ENCODE results near the gene AAR2. TPM values are rescaled to one million over a fixed set of nuclear protein-coding genes. Genes with fewer than 3 reads are reported as not detected.
A peak's percentile ranks its signal among the peaks of the same experiment; 100 is the strongest.

The AAR2 gene
- total RNA-seq, 1 donor from 2014 or later, result 20.3 TPM

DNA sequence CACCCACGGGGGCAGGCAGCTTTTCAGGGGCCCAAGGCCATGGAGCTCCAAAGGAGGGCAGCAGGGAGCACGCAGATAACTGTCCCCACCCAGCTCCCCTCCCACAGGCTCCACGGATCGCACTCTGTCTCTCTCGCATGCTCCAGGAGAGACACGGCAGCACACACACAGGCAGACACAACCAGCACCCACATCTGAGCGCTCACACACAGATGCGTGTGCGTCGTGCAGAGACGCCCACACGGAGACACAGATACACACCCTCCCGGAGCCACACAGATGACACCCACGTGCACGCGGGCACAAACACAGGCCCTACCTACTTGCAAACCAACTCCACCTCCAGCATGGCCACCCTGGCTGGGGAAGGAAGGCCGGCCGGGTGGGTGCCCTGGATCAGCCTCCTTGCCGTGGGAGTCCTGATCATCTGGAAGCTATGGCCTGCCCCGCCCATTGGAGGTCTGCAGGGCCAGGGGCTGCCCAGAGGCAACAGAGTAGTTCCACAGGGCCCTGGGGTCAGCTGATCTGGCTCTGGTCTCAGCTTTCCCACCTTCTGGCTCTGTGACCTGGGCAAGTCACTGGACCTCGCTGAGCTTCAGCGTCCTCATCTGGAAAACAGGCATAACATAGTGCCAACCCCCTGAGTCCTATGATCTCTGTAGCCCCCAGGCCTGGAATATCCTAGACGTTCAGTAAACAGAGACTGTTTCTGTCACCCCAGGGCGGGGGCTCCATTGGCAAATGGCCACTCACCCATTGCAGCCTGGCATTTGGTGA lies 31.5 kb downstream of the AAR2 start:
- Mint-ChIP-seq H3K4me1 (ENCODE audit: unreplicated experiment) (peaks cover 19% of the 10 kb centered on the region), H3K9me3 (ENCODE audit: unreplicated experiment) (no peaks in the 10 kb centered on the region), H3K27ac (ENCODE audit: unreplicated experiment) (no peak overlapping the region), H3K4me3 (ENCODE audit: unreplicated experiment) (no peak overlapping the region), H3K36me3 (ENCODE audit: low read depth, unreplicated experiment) (no peaks in the 10 kb centered on the region), H3K27me3 (ENCODE audit: unreplicated experiment) (peaks cover 4% of the 10 kb centered on the region)
- no peak for DNase-seq (ENCODE audit: low spot score)
- TF ChIP-seq, protein P1, sequence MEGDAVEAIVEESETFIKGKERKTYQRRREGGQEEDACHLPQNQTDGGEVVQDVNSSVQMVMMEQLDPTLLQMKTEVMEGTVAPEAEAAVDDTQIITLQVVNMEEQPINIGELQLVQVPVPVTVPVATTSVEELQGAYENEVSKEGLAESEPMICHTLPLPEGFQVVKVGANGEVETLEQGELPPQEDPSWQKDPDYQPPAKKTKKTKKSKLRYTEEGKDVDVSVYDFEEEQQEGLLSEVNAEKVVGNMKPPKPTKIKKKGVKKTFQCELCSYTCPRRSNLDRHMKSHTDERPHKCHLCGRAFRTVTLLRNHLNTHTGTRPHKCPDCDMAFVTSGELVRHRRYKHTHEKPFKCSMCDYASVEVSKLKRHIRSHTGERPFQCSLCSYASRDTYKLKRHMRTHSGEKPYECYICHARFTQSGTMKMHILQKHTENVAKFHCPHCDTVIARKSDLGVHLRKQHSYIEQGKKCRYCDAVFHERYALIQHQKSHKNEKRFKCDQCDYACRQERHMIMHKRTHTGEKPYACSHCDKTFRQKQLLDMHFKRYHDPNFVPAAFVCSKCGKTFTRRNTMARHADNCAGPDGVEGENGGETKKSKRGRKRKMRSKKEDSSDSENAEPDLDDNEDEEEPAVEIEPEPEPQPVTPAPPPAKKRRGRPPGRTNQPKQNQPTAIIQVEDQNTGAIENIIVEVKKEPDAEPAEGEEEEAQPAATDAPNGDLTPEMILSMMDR (IDR thresholded peaks at IDR 0.05; ENCODE audit: unreplicated experiment), result no peak

DNA sequence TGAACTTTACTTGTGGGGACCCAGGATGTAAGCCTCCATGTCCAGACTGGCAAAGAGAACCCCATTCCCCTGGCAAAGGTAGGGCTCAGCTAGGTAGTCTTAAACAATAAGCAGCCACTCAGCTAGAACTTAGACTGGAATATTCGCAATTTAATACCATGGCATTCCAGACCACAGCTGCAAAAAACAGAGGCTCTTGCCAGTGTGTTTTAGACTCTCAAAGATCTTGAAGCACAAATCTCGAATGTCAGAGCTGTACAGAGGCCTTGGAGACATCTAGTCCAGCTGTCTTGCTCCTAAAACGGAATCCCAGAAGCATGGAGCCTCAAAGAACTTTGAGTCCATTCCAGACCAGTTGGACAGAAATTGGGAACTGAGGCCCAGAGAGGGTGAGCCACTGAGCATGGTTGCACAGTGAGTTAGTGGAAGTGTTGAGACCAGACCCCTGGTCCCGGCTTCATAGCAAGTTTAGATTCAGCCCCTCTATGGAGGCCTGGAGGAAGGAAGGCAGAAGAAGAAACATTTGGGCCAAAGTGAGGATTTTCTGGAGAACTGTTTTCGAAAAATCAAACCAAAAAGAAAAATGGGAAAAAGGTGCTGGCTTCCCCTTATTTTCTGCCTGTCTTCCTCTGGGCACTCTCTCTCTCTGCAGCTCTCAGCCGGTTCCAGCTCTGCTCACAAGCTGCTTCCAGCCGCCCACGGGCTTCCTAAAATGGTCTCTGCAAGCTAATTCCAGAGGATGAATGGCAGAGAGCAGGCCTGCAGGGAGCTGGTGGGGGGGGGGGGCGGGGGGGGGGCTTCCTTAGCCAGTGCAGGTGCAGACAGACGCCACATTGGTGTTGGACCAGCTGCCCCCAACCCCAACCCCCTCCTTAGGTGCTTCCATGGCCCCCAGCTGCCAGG lies 32.4 kb downstream of the AAR2 start:
- no peaks in the 10 kb centered on the region for H3K36me3 Mint-ChIP-seq (ENCODE audit: low read depth, unreplicated experiment)
- peaks cover 21% of the 10 kb centered on the region for H3K4me1 Mint-ChIP-seq (ENCODE audit: unreplicated experiment)
- H3K4me3 Mint-ChIP-seq (ENCODE audit: unreplicated experiment), result no peak overlapping the region
- DNase-seq (ENCODE audit: low spot score), result no peak
- H3K27ac Mint-ChIP-seq (ENCODE audit: unreplicated experiment), result no peak overlapping the region
- TF ChIP-seq, protein P1 (IDR thresholded peaks at IDR 0.05; ENCODE audit: unreplicated experiment), result no peak
- peaks cover 4% of the 10 kb centered on the region for H3K27me3 Mint-ChIP-seq (ENCODE audit: unreplicated experiment)
- no peaks in the 10 kb centered on the region for H3K9me3 Mint-ChIP-seq (ENCODE audit: unreplicated experiment)

DNA sequence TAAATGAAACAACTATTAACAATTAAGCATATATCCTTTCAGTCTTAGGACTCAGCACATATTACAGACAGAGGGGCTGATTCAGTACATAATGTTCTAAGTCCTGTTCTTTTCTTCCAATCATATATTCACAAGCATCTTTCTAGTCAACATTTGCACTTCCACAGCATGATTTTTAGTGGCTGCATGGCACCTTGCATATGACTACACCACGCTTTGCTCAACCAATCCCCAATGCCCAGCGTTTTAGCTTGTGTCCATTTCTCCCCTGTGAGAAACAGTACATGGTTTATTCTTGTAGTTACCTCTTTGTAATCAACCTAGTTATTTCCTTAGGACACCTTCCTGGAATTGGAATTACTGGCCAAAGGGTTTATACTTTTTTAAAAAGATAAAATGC lies 33.2 kb downstream of the AAR2 start:
- peaks cover 2% of the 10 kb centered on the region for H3K27me3 Mint-ChIP-seq (ENCODE audit: unreplicated experiment)
- no peaks in the 10 kb centered on the region for H3K9me3 Mint-ChIP-seq (ENCODE audit: unreplicated experiment)
- no peak for DNase-seq (ENCODE audit: low spot score)
- TF ChIP-seq, protein P1 (IDR thresholded peaks at IDR 0.05; ENCODE audit: unreplicated experiment), result no peak
- no peak overlapping the region for H3K4me3 Mint-ChIP-seq (ENCODE audit: unreplicated experiment)
- peaks cover 21% of the 10 kb centered on the region for H3K4me1 Mint-ChIP-seq (ENCODE audit: unreplicated experiment)
- no peak overlapping the region for H3K27ac Mint-ChIP-seq (ENCODE audit: unreplicated experiment)
- no peaks in the 10 kb centered on the region for H3K36me3 Mint-ChIP-seq (ENCODE audit: low read depth, unreplicated experiment)

DNA sequence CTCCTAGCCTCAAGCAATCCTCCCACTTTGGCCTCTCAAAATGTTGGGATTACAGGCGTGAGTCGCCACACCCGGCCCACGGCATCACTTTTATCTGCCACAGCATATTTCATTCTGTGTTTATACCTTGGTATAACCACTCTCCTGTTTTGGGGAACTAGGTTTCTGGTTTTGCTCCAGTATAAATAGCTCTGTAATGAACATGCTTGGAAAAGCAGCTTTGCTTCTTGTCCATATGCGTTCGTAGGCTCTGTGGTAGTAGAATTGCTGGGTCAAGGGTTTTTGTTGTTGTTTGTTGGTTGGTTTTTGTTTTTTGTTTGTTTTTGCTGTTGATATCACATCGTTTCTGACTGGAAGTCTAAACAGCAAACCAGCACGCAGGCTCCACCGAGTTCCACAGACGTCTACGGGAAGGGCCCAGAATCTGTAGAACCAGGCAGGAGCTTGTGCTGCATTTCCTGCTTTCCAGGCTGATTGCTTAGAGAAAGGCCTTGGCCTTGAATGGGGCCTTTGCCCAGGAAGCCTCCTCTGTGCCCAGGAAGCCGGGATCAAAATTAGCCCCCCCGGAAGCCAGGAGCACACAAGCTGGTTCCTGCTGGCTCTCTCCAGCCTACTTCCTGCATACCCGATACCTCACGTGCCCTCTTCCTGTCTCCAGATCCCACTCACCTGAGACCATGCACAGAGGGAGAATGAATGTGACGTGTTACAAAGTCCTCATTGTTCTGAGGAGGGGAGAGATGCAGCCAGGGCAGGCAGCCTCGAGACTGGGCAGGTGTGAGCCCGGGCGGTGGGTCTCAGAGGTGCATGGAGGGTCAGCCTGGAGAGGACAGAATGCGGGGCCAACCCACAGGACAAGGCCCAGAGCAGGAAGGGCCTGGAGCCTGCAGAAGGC lies 34.7 kb downstream of the AAR2 start:
- TF ChIP-seq, protein P1 (IDR thresholded peaks at IDR 0.05; ENCODE audit: unreplicated experiment), result no peak
- DNase-seq (ENCODE audit: low spot score), result peak; percentile 40
- peak overlapping the region; percentile 71 for H3K4me3 Mint-ChIP-seq (ENCODE audit: unreplicated experiment)
- H3K9me3 Mint-ChIP-seq (ENCODE audit: unreplicated experiment), result no peaks in the 10 kb centered on the region
- H3K4me1 Mint-ChIP-seq (ENCODE audit: unreplicated experiment), result peaks cover 21% of the 10 kb centered on the region
- H3K27me3 Mint-ChIP-seq (ENCODE audit: unreplicated experiment), result peaks cover 4% of the 10 kb centered on the region
- H3K36me3 Mint-ChIP-seq (ENCODE audit: low read depth, unreplicated experiment), result no peaks in the 10 kb centered on the region
- H3K27ac Mint-ChIP-seq (ENCODE audit: unreplicated experiment), result peak overlapping the region; percentile 91
